Measurements from ENCODE around the gene TOR4A.

The TOR4A gene

GRCh38 chr9:137306850-137307254 is 29.3 kb downstream of the TOR4A start:
- no peak overlapping the region for H3K4me3 ChIP-seq (ENCODE audit: low read depth, low read length)
- no peak for DNase-seq (ENCODE audit: low read depth)
- TF ChIP-seq MAX (IDR thresholded peaks at IDR 0.05; ENCODE audit: low read depth, low read length) (no peak), MYC (IDR thresholded peaks at IDR 0.05; ENCODE audit: low read depth, low read length) (no peak), CTCF (IDR thresholded peaks at IDR 0.05; ENCODE audit: low read depth, low read length) (no peak), POLR2A (IDR thresholded peaks at IDR 0.05; ENCODE audit: extremely low read depth, insufficient read length) (no peak)

GRCh38 chr9:137307255-137308056 is 29.9 kb downstream of the TOR4A start:
- DNase-seq (ENCODE audit: low read depth), result peak; percentile 64
- TF ChIP-seq MAX (IDR thresholded peaks at IDR 0.05; ENCODE audit: low read depth, low read length) (no peak), MYC (IDR thresholded peaks at IDR 0.05; ENCODE audit: low read depth, low read length) (no peak), CTCF (IDR thresholded peaks at IDR 0.05; ENCODE audit: low read depth, low read length) (no peak), POLR2A (IDR thresholded peaks at IDR 0.05; ENCODE audit: extremely low read depth, insufficient read length) (no peak)
- no peak overlapping the region for H3K4me3 ChIP-seq (ENCODE audit: low read depth, low read length)

- no peak for DNase-seq (ENCODE audit: low read depth)
- no peak for TF ChIP-seq POLR2A (IDR thresholded peaks at IDR 0.05; ENCODE audit: extremely low read depth, insufficient read length)
- TF ChIP-seq MYC (IDR thresholded peaks at IDR 0.05; ENCODE audit: low read depth, low read length), result no peak
- no peak for TF ChIP-seq CTCF (IDR thresholded peaks at IDR 0.05; ENCODE audit: low read depth, low read length)
- TF ChIP-seq MAX (IDR thresholded peaks at IDR 0.05; ENCODE audit: low read depth, low read length), result no peak
- no peak overlapping the region for H3K4me3 ChIP-seq (ENCODE audit: low read depth, low read length)
These were observed 30.6 kb downstream of the TOR4A start for GRCh38 chr9:137308057-137308619.

GRCh38 chr9:137309368-137310188 is 32.1 kb downstream of the TOR4A start:
- TF ChIP-seq CTCF (IDR thresholded peaks at IDR 0.05; ENCODE audit: low read depth, low read length), result no peak
- TF ChIP-seq MYC (IDR thresholded peaks at IDR 0.05; ENCODE audit: low read depth, low read length), result no peak
- no peak for TF ChIP-seq POLR2A (IDR thresholded peaks at IDR 0.05; ENCODE audit: extremely low read depth, insufficient read length)
- TF ChIP-seq MAX (IDR thresholded peaks at IDR 0.05; ENCODE audit: low read depth, low read length), result no peak
- no peak for DNase-seq (ENCODE audit: low read depth)
- H3K4me3 ChIP-seq (ENCODE audit: low read depth, low read length), result no peak overlapping the region

GRCh38 chr9:137310189-137311052 is 32.9 kb downstream of the TOR4A start:
- no peak for TF ChIP-seq CTCF (IDR thresholded peaks at IDR 0.05; ENCODE audit: low read depth, low read length)
- TF ChIP-seq MAX (IDR thresholded peaks at IDR 0.05; ENCODE audit: low read depth, low read length), result no peak
- TF ChIP-seq POLR2A (IDR thresholded peaks at IDR 0.05; ENCODE audit: extremely low read depth, insufficient read length), result no peak
- no peak for TF ChIP-seq MYC (IDR thresholded peaks at IDR 0.05; ENCODE audit: low read depth, low read length)
- no peak overlapping the region for H3K4me3 ChIP-seq (ENCODE audit: low read depth, low read length)
- no peak for DNase-seq (ENCODE audit: low read depth)
